ENCODE data around the gene AQR.

Gene AQR

GRCh38 chr15:34893967-34894366 lies 75.6 kb downstream of the AQR start:
- ChIA-PET CTCF (interaction anchor here (1.0 kb wide), 1 partner anchor 9 kb away, joined by 3 read pairs; no protein-coding TSS in a partner anchor), POLR2A (no interaction called here)
- DNase-seq (ENCODE audit: low read depth, low spot score), result no peak

GRCh38 chr15:34892963-34893591 lies 76.5 kb downstream of the AQR start:
- DNase-seq (ENCODE audit: low read depth, low spot score), result no peak
- no peak for TF ChIP-seq CTCF (IDR thresholded peaks at IDR 0.05; ENCODE audit: insufficient read depth, low read length, missing control alignments)
- ChIA-PET POLR2A (no interaction called here), CTCF (interaction anchor here (1.0 kb wide), 1 partner anchor 8 kb away, joined by 3 read pairs; no protein-coding TSS in a partner anchor)
- H3K4me3 ChIP-seq (ENCODE audit: low read depth, low read length), result no peak overlapping the region

More at GRCh38 chr15:34893967-34894366, 75.6 kb downstream of the AQR start:
- TF ChIP-seq CTCF (IDR thresholded peaks at IDR 0.05; ENCODE audit: insufficient read depth, low read length, missing control alignments), result no peak
- no peak overlapping the region for H3K4me3 ChIP-seq (ENCODE audit: low read depth, low read length)

GRCh38 chr15:34890424-34890823 lies 79.1 kb downstream of the AQR start:
- POLR2A ChIA-PET, result no interaction called here
- H3K4me3 ChIP-seq (ENCODE audit: low read depth, low read length), result no peak overlapping the region
- CTCF ChIA-PET, result no interaction called here
- no peak for DNase-seq (ENCODE audit: low read depth, low spot score)
- no peak for TF ChIP-seq CTCF (IDR thresholded peaks at IDR 0.05; ENCODE audit: insufficient read depth, low read length, missing control alignments)

- POLR2A ChIA-PET, result no interaction called here
Measured at GRCh38 chr15:34889476-34889875, 80.1 kb downstream of the AQR start.

GRCh38 chr15:34886134-34886533 lies 83.4 kb downstream of the AQR start:
- CTCF ChIA-PET, result interaction anchor here (0.8 to 2.4 kb wide), 3 partner anchors 8 to 177 kb away, joined by 3 to 10 read pairs (median 3); no protein-coding TSS in a partner anchor
- no peak overlapping the region for H3K4me3 ChIP-seq (ENCODE audit: low read depth, low read length)

More at GRCh38 chr15:34889476-34889875, 80.1 kb downstream of the AQR start:
- TF ChIP-seq CTCF (IDR thresholded peaks at IDR 0.05; ENCODE audit: insufficient read depth, low read length, missing control alignments), result no peak
- H3K4me3 ChIP-seq (ENCODE audit: low read depth, low read length), result no peak overlapping the region
- CTCF ChIA-PET, result interaction anchor here (0.7 kb wide), 1 partner anchor 181 kb away, joined by 3 read pairs; no protein-coding TSS in a partner anchor
- DNase-seq (ENCODE audit: low read depth, low spot score), result no peak

More at GRCh38 chr15:34886134-34886533, 83.4 kb downstream of the AQR start:
- POLR2A ChIA-PET, result no interaction called here
- no peak for DNase-seq (ENCODE audit: low read depth, low spot score)
- no peak for TF ChIP-seq CTCF (IDR thresholded peaks at IDR 0.05; ENCODE audit: insufficient read depth, low read length, missing control alignments)
